H1 (cell line): ENCODE data around the gene ASCC3. TPM values are rescaled to one million over a fixed set of nuclear protein-coding genes. Genes with fewer than 3 reads are reported as not detected.

Experiments
- CTCF ChIA-PET: fragments of 300-600 bp; sonication (Branson Sonifier 250); formaldehyde crosslinking; loops from one replicate; lab custom pipeline; 2021; ENCODE audit not compliant: partially characterized antibody; lab: Charles Lee
- POLR2A ChIA-PET: fragments of 300-600 bp; sonication (Branson Sonifier 250); formaldehyde crosslinking; loops from one replicate; lab custom pipeline; 2021; ENCODE audit warnings: inconsistent platforms; ENCODE audit not compliant: partially characterized antibody; lab: Charles Lee
- DNase-seq, 2 experiments: peaks; one replicate each; pipeline versions ENCODE4 v3.0.0 to v3.0.0-alpha.2; 2010 to 2022; ENCODE audit warnings: low spot score in 2 of 2, low read depth in 1 of 2, mixed read lengths in 1 of 2
- FAIRE-seq: peaks from 2 replicates; lab custom pipeline; 2011; peaks lifted over from hg19 to GRCh38; lab: Jason Lieb, UNC
- H2AFZ ChIP-seq: 2 replicates; pipeline ENCODE4 v1.8.1; 2012; ENCODE audit warnings: low read length, inconsistent platforms
- H2AK5ac ChIP-seq: 2 replicates; pipeline ENCODE4 v1.6.1; 2013; ENCODE audit warnings: low read depth, low read length
- H2BK120ac ChIP-seq: replicated peaks from 2 replicates; pipeline ENCODE3; 2013; ENCODE audit warnings: low read depth, low read length, inconsistent platforms
- H2BK12ac ChIP-seq: 2 replicates; pipeline ENCODE4 v1.6.1; 2013; ENCODE audit warnings: low read depth, low read length
- H2BK15ac ChIP-seq: 2 replicates; pipeline ENCODE4 v1.6.1; 2013; ENCODE audit warnings: low read length
- H2BK20ac ChIP-seq: 2 replicates; pipeline ENCODE4 v1.6.1; 2013; ENCODE audit warnings: low read length
- H2BK5ac ChIP-seq: 2 replicates; pipeline ENCODE4 v1.6.1; 2013; ENCODE audit warnings: low read depth, low read length
- H3K14ac ChIP-seq: 2 replicates; pipeline ENCODE4 v1.6.1; 2013; ENCODE audit warnings: inconsistent platforms; ENCODE audit not compliant: insufficient read length
- H3K18ac ChIP-seq: 2 replicates; pipeline ENCODE4 v1.6.1; 2013; ENCODE audit warnings: low read length; ENCODE audit errors: extremely low read depth
- H3K23ac ChIP-seq: 2 replicates; pipeline ENCODE4 v1.6.1; 2013; ENCODE audit warnings: inconsistent platforms; ENCODE audit not compliant: insufficient read length
- H3K23me2 ChIP-seq: 2 replicates; pipeline ENCODE4 v1.6.1; 2013; ENCODE audit warnings: low read depth, low read length
- H3K27ac ChIP-seq: 2 replicates; pipeline ENCODE4 v1.6.1; 2011; ENCODE audit warnings: low read depth, low read length, inconsistent platforms
- H3K27me3 ChIP-seq, 4 experiments: replicated peaks in 1 of 4; 1 replicate in 1 of 4; 2 replicates in 3 of 4; pipeline versions ENCODE4 v1.6.1 to v1.8.1; 2011 to 2013; ENCODE audit warnings: low read length in 3 of 4, mild to moderate bottlenecking in 3 of 4, inconsistent platforms in 2 of 4, mixed read lengths in 2 of 4, moderate library complexity in 1 of 4; ENCODE audit not compliant: control insufficient read depth in 3 of 4, insufficient read depth in 3 of 4; ENCODE audit errors: extremely low read depth in 1 of 4
- H3K36me3 ChIP-seq, 4 experiments: 2 replicates each; pipeline versions ENCODE4 v1.6.1 to v1.8.1; 2011 to 2013; ENCODE audit warnings: mild to moderate bottlenecking in 4 of 4, low read length in 3 of 4, moderate library complexity in 2 of 4, control low read depth in 1 of 4, inconsistent platforms in 1 of 4; ENCODE audit not compliant: insufficient read depth in 4 of 4, control insufficient read depth in 2 of 4
- H3K4ac ChIP-seq: replicated peaks from 2 replicates; pipeline ENCODE3; 2013; ENCODE audit warnings: low read length, low read depth, mixed read lengths, inconsistent platforms; ENCODE audit not compliant: insufficient read length
- H3K4me1 ChIP-seq, 4 experiments: replicated peaks in 1 of 4; 1 replicate in 1 of 4; 2 replicates in 3 of 4; pipeline versions ENCODE4 v1.6.1 to v1.8.1; 2011 to 2013; ENCODE audit warnings: low read length in 3 of 4, inconsistent platforms in 2 of 4, mixed read lengths in 1 of 4; ENCODE audit not compliant: insufficient read depth in 4 of 4, control insufficient read depth in 3 of 4
- H3K4me2 ChIP-seq, 2 experiments: 2 replicates each; pipeline versions ENCODE4 v1.6.1 to v1.8.1; 2011 to 2013; ENCODE audit warnings: low read depth in 2 of 2, low read length in 2 of 2, control low read depth in 1 of 2, inconsistent platforms in 1 of 2, mild to moderate bottlenecking in 1 of 2; ENCODE audit not compliant: insufficient read depth in 1 of 2
- H3K4me3 ChIP-seq, 4 experiments: fragments of 200-600, 300-600 bp in 1 of 4; sonication (generic), shearing (Covaris generic), sonication (Bioruptor Twin) in 1 of 4; 2 replicates each; pipeline versions ENCODE4 v1.5.1 to v1.8.1; 2011 to 2016; ENCODE audit warnings: low read length in 4 of 4, low read depth in 3 of 4, control low read depth in 2 of 4, inconsistent platforms in 2 of 4, mild to moderate bottlenecking in 2 of 4, mixed read lengths in 1 of 4, moderate library complexity in 1 of 4; ENCODE audit not compliant: insufficient read depth in 2 of 4; ENCODE audit errors: extremely low read depth in 1 of 4
- H3K56ac ChIP-seq: replicated peaks from 2 replicates; pipeline ENCODE3; 2013; ENCODE audit warnings: low read depth, mild to moderate bottlenecking, mixed read lengths, low read length, inconsistent platforms; ENCODE audit not compliant: insufficient read length
- H3K79me1 ChIP-seq: 2 replicates; pipeline ENCODE4 v1.6.1; 2013; ENCODE audit warnings: low read depth, low read length, control low read depth
- H3K79me2 ChIP-seq, 2 experiments: 2 replicates each; pipeline versions ENCODE4 v1.6.1 to v1.8.1; 2012 to 2013; ENCODE audit warnings: low read length in 2 of 2, mild to moderate bottlenecking in 2 of 2, inconsistent platforms in 1 of 2; ENCODE audit not compliant: insufficient read depth in 2 of 2, control insufficient read depth in 1 of 2
- H3K9ac ChIP-seq, 4 experiments: replicated peaks in 1 of 4; 1 replicate in 1 of 4; 2 replicates in 3 of 4; pipeline versions ENCODE4 v1.6.1 to v1.8.1; 2011 to 2013; ENCODE audit warnings: low read depth in 3 of 4, low read length in 3 of 4, control low read depth in 2 of 4, mild to moderate bottlenecking in 2 of 4, moderate library complexity in 2 of 4, inconsistent platforms in 1 of 4; ENCODE audit errors: extremely low read depth in 1 of 4
- H3K9me3 ChIP-seq, 2 experiments: 2 replicates each; pipeline versions ENCODE4 v1.6.1 to v1.8.1; 2012 to 2013; ENCODE audit warnings: mild to moderate bottlenecking in 2 of 2, moderate library complexity in 2 of 2, control low read depth in 1 of 2, inconsistent platforms in 1 of 2, low read depth in 1 of 2, low read length in 1 of 2, mixed read lengths in 1 of 2; ENCODE audit not compliant: insufficient read depth in 2 of 2
- H4K20me1 ChIP-seq, 2 experiments: replicated peaks in 1 of 2; 2 replicates each; pipeline versions ENCODE3 to v1.8.1; 2011 to 2013; ENCODE audit warnings: inconsistent platforms in 2 of 2, low read length in 2 of 2, mild to moderate bottlenecking in 1 of 2; ENCODE audit not compliant: insufficient read depth in 2 of 2, control insufficient read depth in 1 of 2
- H4K5ac ChIP-seq: 2 replicates; pipeline ENCODE4 v1.6.1; 2013; ENCODE audit warnings: low read length, low read depth, mixed read lengths, inconsistent platforms; ENCODE audit not compliant: insufficient read length
- H4K8ac ChIP-seq: 2 replicates; pipeline ENCODE4 v1.8.0; 2013; ENCODE audit warnings: mild to moderate bottlenecking, moderate library complexity, low read length, inconsistent platforms; ENCODE audit not compliant: insufficient read depth; ENCODE audit errors: extremely low read depth
- H4K91ac ChIP-seq: replicated peaks from 2 replicates; pipeline ENCODE3; 2013; ENCODE audit warnings: low read length, mixed read lengths, inconsistent platforms; ENCODE audit not compliant: insufficient read length
- BACH1 ChIP-seq: IDR thresholded peaks from 2 replicates; pipeline ENCODE4 v1.6.1; 2012; ENCODE audit warnings: low read length, improper control_type of control experiment
- CHD1 ChIP-seq: IDR thresholded peaks from 2 replicates; pipeline ENCODE4 v1.6.1; 2012; ENCODE audit warnings: low read depth, low read length, improper control_type of control experiment
- CREB1 ChIP-seq: IDR thresholded peaks from 2 replicates; pipeline ENCODE4 v1.6.1; 2012; ENCODE audit warnings: inconsistent platforms
- CTBP2 ChIP-seq: IDR thresholded peaks from 2 replicates; pipeline ENCODE4 v1.7.0; 2011; ENCODE audit warnings: borderline replicate concordance, mild to moderate bottlenecking, moderate library complexity, mixed read lengths, low read length; ENCODE audit not compliant: insufficient read depth, insufficient read length
- GABPA ChIP-seq: IDR thresholded peaks from 2 replicates; pipeline ENCODE4 v1.6.1; 2011; ENCODE audit warnings: mild to moderate bottlenecking, low read length, moderate library complexity, borderline replicate concordance; ENCODE audit not compliant: insufficient read depth
- KDM4A ChIP-seq: IDR thresholded peaks from one replicate; pipeline ENCODE4 v1.7.1; 2012; ENCODE audit warnings: low read depth, mild to moderate bottlenecking, moderate library complexity, low read length, inconsistent platforms; ENCODE audit not compliant: severe bottlenecking
- NANOG ChIP-seq: IDR thresholded peaks from 2 replicates; pipeline ENCODE4 v1.6.1; 2011; ENCODE audit warnings: low read length, low read depth, mild to moderate bottlenecking, inconsistent platforms; ENCODE audit not compliant: insufficient read depth, poor library complexity, severe bottlenecking
- POU5F1 ChIP-seq: IDR thresholded peaks from 2 replicates; pipeline ENCODE4 v1.6.1; 2011; ENCODE audit warnings: low read depth, mild to moderate bottlenecking, low read length, moderate library complexity
- SAP30 ChIP-seq: fragments of 300-600 bp; sonication (generic); IDR thresholded peaks from 2 replicates; pipeline ENCODE4 v1.7.1; 2012; ENCODE audit warnings: low read length, moderate library complexity, mild to moderate bottlenecking, inconsistent platforms; ENCODE audit not compliant: insufficient read depth, insufficient replicate concordance
- SIN3A ChIP-seq, 2 experiments: IDR thresholded peaks in 1 of 2; conservative IDR thresholded peaks in 1 of 2; 2 replicates each; pipeline ENCODE4 v1.6.1; 2011 to 2012; ENCODE audit warnings: low read length in 2 of 2, improper control_type of control experiment in 1 of 2, low read depth in 1 of 2, mild to moderate bottlenecking in 1 of 2
- SP1 ChIP-seq: IDR thresholded peaks from 2 replicates; pipeline ENCODE4 v1.6.1; 2011; ENCODE audit warnings: low read depth, low read length
- SP4 ChIP-seq: IDR thresholded peaks from 2 replicates; pipeline ENCODE4 v1.6.1; 2012; ENCODE audit warnings: low read length, inconsistent platforms
- YY1 ChIP-seq: IDR thresholded peaks from 2 replicates; pipeline ENCODE4 v1.6.1; 2011; ENCODE audit warnings: low read depth, mild to moderate bottlenecking, low read length
- polyA plus RNA-seq, 7 experiments: library from polyadenylated mRNA; depleted of rRNA in 3 of 7; stranded (reverse) in 5 of 7; unstranded in 2 of 7; fragments of >200 nt in 5 of 7; fragments of 200-250 nt in 2 of 7; gene quantifications; 1 replicate in 5 of 7; 2 replicates in 1 of 7; 4 replicates in 1 of 7; pipeline versions ENCODE4 v1.2.1 to v1.2.3, GENCODE V29; 2011 to 2013; ENCODE audit warnings: missing spikeins in 2 of 7, mixed read lengths in 2 of 7
- total RNA-seq: library from RNA; stranded (reverse); fragmentation: NEBNext Ultra II Directional; extraction: Animal tissue kit (Norgen Biotek cat#: 25700); gene quantifications from 2 replicates; pipeline ENCODE4 v1.2.1, GENCODE V29; 2021

ASCC3 gene
- total and polyA plus RNA-seq, 2 of the 8 experiments (the other 6 are each of a cell fraction or from before 2014, with no cell fraction given), result 37.5 to 77.8 TPM

GRCh38 chr6:100876251-100876650, 4.9 kb downstream of the ASCC3 start:
- no peak overlapping the region for H3K14ac ChIP-seq
- no peak overlapping the region for H3K9ac ChIP-seq
- no peak overlapping the region for H4K5ac ChIP-seq
- peaks cover 0 to 5% (median 1%) of the 10 kb centered on the region in 4 experiments; a peak in 2 of 8 replicates for H3K36me3 ChIP-seq
- H4K8ac ChIP-seq, result no peak overlapping the region
- no peak overlapping the region for H3K4me3 ChIP-seq
- H4K91ac ChIP-seq, result no peak overlapping the region
- POLR2A ChIA-PET, result no interaction called here
- no peak overlapping the region for H2AK5ac ChIP-seq
- H3K23me2 ChIP-seq, result no peaks in the 10 kb centered on the region; the same call in 1 of the 2 replicates
- no peak overlapping the region for H2BK20ac ChIP-seq
- H3K79me2 ChIP-seq, result peaks cover 9 to 96% of the 10 kb centered on the region in 2 experiments
- no peaks in the 10 kb centered on the region; the same call in 1 of the 2 replicates for H3K79me1 ChIP-seq
- no peak overlapping the region for H2BK12ac ChIP-seq
- H3K56ac ChIP-seq, result no peak overlapping the region
- H2BK15ac ChIP-seq, result no peak overlapping the region
- H3K4me2 ChIP-seq, result no peak overlapping the region
- H3K27me3 ChIP-seq, result no peaks in the 10 kb centered on the region
- peaks cover 2% of the 10 kb centered on the region in 2 experiments for H4K20me1 ChIP-seq
- CTCF ChIA-PET, result no interaction called here
- H2BK5ac ChIP-seq, result no peak overlapping the region
- H3K23ac ChIP-seq, result no peak overlapping the region
- DNase-seq, result no peak
- H3K18ac ChIP-seq, result no peak overlapping the region
- H2AFZ ChIP-seq, result no peak overlapping the region
- H3K27ac ChIP-seq, result no peak overlapping the region
- H3K4me1 ChIP-seq, result peaks cover 5 to 23% (median 8%) of the 10 kb centered on the region in 4 experiments; a peak in 5 of 7 replicates
- FAIRE-seq, result no peak
- H3K4ac ChIP-seq, result no peak overlapping the region
- no peak overlapping the region for H2BK120ac ChIP-seq
- H3K9me3 ChIP-seq, result no peaks in the 10 kb centered on the region
- no peak for TF ChIP-seq CTBP2
- no peak for TF ChIP-seq CREB1
- TF ChIP-seq YY1, result no peak
- TF ChIP-seq CHD1, result no peak
- TF ChIP-seq SP1, result no peak
- TF ChIP-seq KDM4A, result no peak
- TF ChIP-seq POU5F1, result no peak
- no peak for TF ChIP-seq NANOG
- no peak for TF ChIP-seq SP4
- no peak for TF ChIP-seq SAP30
- no peak for TF ChIP-seq GABPA
- TF ChIP-seq BACH1, result no peak
- no peak for TF ChIP-seq SIN3A (conservative IDR thresholded peaks at IDR 0.05 in 1 of 2, IDR thresholded peaks at IDR 0.05 in 1 of 2; ENCODE audit: low read depth in 1 of 2, low read length in 2 of 2)
